Astrocyte (in vitro differentiated cells and primary cell): ENCODE measurements around the gene SYTL3. TPM values are rescaled to one million over a fixed set of nuclear protein-coding genes. Genes with fewer than 3 reads are reported as not detected.

ENCODE experiments used
- DNase-seq: peaks from one replicate; pipeline ENCODE4 v3.0.0-alpha.2; 2010; ENCODE audit warnings: low read depth
- FAIRE-seq: peaks from 2 replicates; lab custom pipeline; 2011; peaks lifted over from hg19 to GRCh38; lab: Jason Lieb, UNC
- H2AFZ ChIP-seq: 2 replicates; pipeline ENCODE4 v1.6.0; 2012; ENCODE audit warnings: low read depth, low read length, inconsistent platforms
- H3K27ac ChIP-seq: 2 replicates; pipeline ENCODE4 v1.5.1; 2011; ENCODE audit warnings: low read depth, low read length, inconsistent platforms
- H3K27me3 ChIP-seq: 2 replicates; pipeline ENCODE4 v1.6.0; 2011; ENCODE audit warnings: low read length, inconsistent platforms; ENCODE audit not compliant: insufficient read depth
- H3K36me3 ChIP-seq: 2 replicates; pipeline ENCODE4 v1.5.1; 2011; ENCODE audit warnings: low read length, inconsistent platforms; ENCODE audit not compliant: insufficient read depth
- H3K4me1 ChIP-seq: 2 replicates; pipeline ENCODE4 v1.5.1; 2011; ENCODE audit warnings: low read length, inconsistent platforms; ENCODE audit not compliant: insufficient read depth
- H3K4me2 ChIP-seq: 2 replicates; pipeline ENCODE4 v1.6.0; 2012; ENCODE audit warnings: low read length, inconsistent platforms
- H3K4me3 ChIP-seq: 2 replicates; pipeline ENCODE4 v1.5.1; 2011; ENCODE audit warnings: low read depth, mild to moderate bottlenecking, low read length, inconsistent platforms; ENCODE audit not compliant: insufficient read depth
- H3K79me2 ChIP-seq: 2 replicates; pipeline ENCODE4 v1.6.0; 2012; ENCODE audit warnings: mild to moderate bottlenecking, low read length, inconsistent platforms; ENCODE audit not compliant: insufficient read depth
- H3K9ac ChIP-seq: 2 replicates; pipeline ENCODE4 v1.6.0; 2012; ENCODE audit warnings: mild to moderate bottlenecking, low read length, inconsistent platforms
- H3K9me3 ChIP-seq: 2 replicates; pipeline ENCODE4 v1.5.1; 2012; ENCODE audit warnings: low read depth, mild to moderate bottlenecking, low read length, inconsistent platforms; ENCODE audit not compliant: insufficient read depth
- H4K20me1 ChIP-seq: 2 replicates; pipeline ENCODE4 v1.6.0; 2012; ENCODE audit warnings: low read length, inconsistent platforms; ENCODE audit not compliant: insufficient read depth
- H3K27ac Mint-ChIP-seq: one replicate; pipeline ENCODE4 v1.8.0; 2021; ENCODE audit warnings: mild to moderate bottlenecking, mixed read lengths; ENCODE audit not compliant: unreplicated experiment
- H3K27me3 Mint-ChIP-seq: one replicate; pipeline ENCODE4 v1.8.0; 2021; ENCODE audit warnings: low read depth, mixed read lengths; ENCODE audit not compliant: unreplicated experiment
- H3K36me3 Mint-ChIP-seq: one replicate; pipeline ENCODE4 v1.8.0; 2021; ENCODE audit warnings: low read depth, mixed read lengths; ENCODE audit not compliant: unreplicated experiment
- H3K4me1 Mint-ChIP-seq: one replicate; pipeline ENCODE4 v1.8.0; 2021; ENCODE audit warnings: low read depth, mixed read lengths; ENCODE audit not compliant: unreplicated experiment
- H3K4me3 Mint-ChIP-seq: one replicate; pipeline ENCODE4 v1.8.0; 2021; ENCODE audit warnings: mild to moderate bottlenecking, moderate library complexity, mixed read lengths; ENCODE audit not compliant: unreplicated experiment
- H3K9me3 Mint-ChIP-seq: one replicate; pipeline ENCODE4 v1.8.0; 2021; ENCODE audit warnings: mild to moderate bottlenecking, mixed read lengths; ENCODE audit not compliant: unreplicated experiment
- CTCF ChIP-seq: IDR thresholded peaks from 2 replicates; pipeline ENCODE4 v1.5.1; 2011; ENCODE audit warnings: low read depth, mild to moderate bottlenecking, inconsistent platforms, low read length, moderate library complexity; ENCODE audit not compliant: insufficient read depth
- EZH2 ChIP-seq: IDR thresholded peaks from 2 replicates; pipeline ENCODE4 v1.6.1; 2012; ENCODE audit warnings: mild to moderate bottlenecking, low read length, inconsistent platforms; ENCODE audit not compliant: insufficient read depth
- total RNA-seq: library from RNA; stranded (reverse); gene quantifications from 2 replicates; pipeline ENCODE4 v1.2.1, GENCODE V29; 2021

SYTL3 gene
- total RNA-seq, 1 donor from 2014 or later: 1.2 TPM

DNA sequence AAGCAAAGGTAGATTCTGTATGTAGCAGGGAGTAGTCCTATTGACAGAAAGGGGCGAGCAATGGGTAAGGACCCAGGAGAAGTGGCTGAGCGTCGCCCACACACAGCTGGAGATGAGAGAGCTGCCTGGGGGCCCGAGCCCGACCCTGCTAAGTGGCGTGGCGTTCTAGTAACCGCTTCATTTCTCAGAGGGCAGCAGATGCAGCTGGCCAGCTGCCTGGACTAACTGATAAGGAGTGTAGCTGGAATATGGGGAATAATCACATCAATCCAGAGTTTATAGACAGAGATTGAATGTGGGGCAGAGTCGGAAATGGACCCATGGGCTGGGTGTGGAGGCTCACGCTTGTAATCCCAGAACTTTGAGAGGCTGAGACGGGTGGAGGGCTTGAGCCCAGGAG is 104.9 kb downstream of the SYTL3 start:
- TF ChIP-seq CTCF (no peak), EZH2 (no peak)
- Mint-ChIP-seq H3K27me3 (peaks cover 30% of the 10 kb centered on the region), H3K36me3 (no peaks in the 10 kb centered on the region), H3K27ac (no peak overlapping the region), H3K9me3 (no peaks in the 10 kb centered on the region), H3K4me1 (no peaks in the 10 kb centered on the region), H3K4me3 (no peak overlapping the region)
- FAIRE-seq (no peak), DNase-seq (no peak)
- no peak overlapping the region for H3K9ac ChIP-seq
- H3K4me3 ChIP-seq: no peak overlapping the region
- H3K36me3 ChIP-seq: no peaks in the 10 kb centered on the region
- no peaks in the 10 kb centered on the region for H3K27me3 ChIP-seq
- no peaks in the 10 kb centered on the region for H3K79me2 ChIP-seq
- no peak overlapping the region for H2AFZ ChIP-seq
- H4K20me1 ChIP-seq: no peaks in the 10 kb centered on the region
- no peaks in the 10 kb centered on the region for H3K4me1 ChIP-seq
- H3K27ac ChIP-seq: no peak overlapping the region
- H3K4me2 ChIP-seq: no peak overlapping the region
- no peaks in the 10 kb centered on the region for H3K9me3 ChIP-seq

GRCh38 chr6:158755636-158756035 is 105.8 kb downstream of the SYTL3 start:
- Histone ChIP-seq H3K27me3 (no peaks in the 10 kb centered on the region), H3K27ac (no peak overlapping the region), H4K20me1 (no peaks in the 10 kb centered on the region), H3K9ac (no peak overlapping the region), H3K4me1 (no peaks in the 10 kb centered on the region), H2AFZ (no peak overlapping the region), H3K4me2 (no peak overlapping the region), H3K79me2 (no peaks in the 10 kb centered on the region), H3K9me3 (no peaks in the 10 kb centered on the region), H3K4me3 (no peak overlapping the region), H3K36me3 (no peaks in the 10 kb centered on the region)
- Mint-ChIP-seq H3K27me3 (peaks cover 28% of the 10 kb centered on the region), H3K4me3 (no peak overlapping the region), H3K9me3 (no peaks in the 10 kb centered on the region), H3K27ac (no peak overlapping the region), H3K36me3 (no peaks in the 10 kb centered on the region), H3K4me1 (no peaks in the 10 kb centered on the region)
- DNase-seq (no peak), FAIRE-seq (no peak)
- TF ChIP-seq CTCF (no peak), EZH2 (no peak)

DNA sequence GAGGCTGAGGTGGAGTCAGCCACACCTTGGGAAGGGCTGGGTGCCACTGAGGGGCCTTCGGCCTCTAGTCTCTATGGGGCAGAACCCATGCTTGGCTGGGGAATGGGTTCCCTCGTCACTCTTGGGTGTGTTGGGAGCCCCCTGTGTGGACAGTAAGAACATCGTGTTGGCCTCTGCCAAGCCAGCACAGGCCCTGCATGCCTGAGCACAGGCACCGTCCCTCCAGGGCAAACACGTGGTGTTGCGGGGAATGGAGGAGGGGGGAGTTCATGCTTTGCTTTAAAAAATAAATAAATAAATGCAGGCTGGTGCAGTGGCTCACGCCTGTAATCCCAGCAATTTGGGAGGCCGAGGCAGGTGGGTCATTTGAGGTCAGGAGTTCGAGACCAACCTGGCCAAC is 106.3 kb downstream of the SYTL3 start:
- H3K27me3 Mint-ChIP-seq: peaks cover 23% of the 10 kb centered on the region
- H3K4me1 Mint-ChIP-seq: no peaks in the 10 kb centered on the region
- H3K9me3 ChIP-seq: no peaks in the 10 kb centered on the region
- no peak overlapping the region for H3K4me3 Mint-ChIP-seq
- TF ChIP-seq CTCF: no peak
- FAIRE-seq: no peak
- no peaks in the 10 kb centered on the region for H3K36me3 Mint-ChIP-seq
- no peaks in the 10 kb centered on the region for H3K79me2 ChIP-seq
- H3K4me2 ChIP-seq: no peak overlapping the region
- H3K27ac Mint-ChIP-seq: no peak overlapping the region
- H3K4me3 ChIP-seq: no peak overlapping the region
- no peak for DNase-seq
- H2AFZ ChIP-seq: no peak overlapping the region
- H3K4me1 ChIP-seq: no peaks in the 10 kb centered on the region
- H4K20me1 ChIP-seq: no peaks in the 10 kb centered on the region
- H3K9me3 Mint-ChIP-seq: no peaks in the 10 kb centered on the region
- H3K27ac ChIP-seq: no peak overlapping the region
- no peaks in the 10 kb centered on the region for H3K36me3 ChIP-seq
- no peaks in the 10 kb centered on the region for H3K27me3 ChIP-seq
- no peak overlapping the region for H3K9ac ChIP-seq
